ENCODE results near the gene RGS7. TPM values are rescaled to one million over a fixed set of nuclear protein-coding genes. Genes with fewer than 3 reads are reported as not detected.

Gene RGS7
- total RNA-seq, 1 donor, result 0.36 TPM

- no peak for TF ChIP-seq CTCF (IDR thresholded peaks at IDR 0.05; ENCODE audit: extremely low read depth, low read depth, low read length)
- Histone ChIP-seq H2AFZ (ENCODE audit: low read length) (no peak overlapping the region), H3K36me3 (ENCODE audit: insufficient read depth, low read length) (no peaks in the 10 kb centered on the region)
Observed at GRCh38 chr1:240925273-240925672, 431.7 kb downstream of the RGS7 start.

GRCh38 chr1:240917976-240918375 is 439.0 kb downstream of the RGS7 start:
- no peak for TF ChIP-seq CTCF (IDR thresholded peaks at IDR 0.05; ENCODE audit: extremely low read depth, low read depth, low read length)
- Histone ChIP-seq H3K27ac (ENCODE audit: low read depth, low read length) (no peak overlapping the region), H3K4me2 (ENCODE audit: insufficient read depth, low read length) (no peak overlapping the region), H3K9me3 (ENCODE audit: low read depth, low read length) (no peaks in the 10 kb centered on the region), H3K27me3 (ENCODE audit: insufficient read depth, low read length) (no peaks in the 10 kb centered on the region), H3K36me3 (ENCODE audit: insufficient read depth, low read length) (no peaks in the 10 kb centered on the region), H3K4me1 (ENCODE audit: insufficient read depth, low read length) (no peaks in the 10 kb centered on the region), H3K4me3 (ENCODE audit: insufficient read depth, low read length) (no peak overlapping the region), H4K20me1 (ENCODE audit: insufficient read depth, low read length) (no peaks in the 10 kb centered on the region), H3K79me2 (ENCODE audit: insufficient read depth, low read length) (no peaks in the 10 kb centered on the region), H2AFZ (ENCODE audit: low read length) (no peak overlapping the region)
- DNase-seq (ENCODE audit: insufficient read length, low spot score, missing footprints), result no peak

More at GRCh38 chr1:240925273-240925672, 431.7 kb downstream of the RGS7 start:
- H3K27me3 ChIP-seq (ENCODE audit: insufficient read depth, low read length), result no peaks in the 10 kb centered on the region
- no peaks in the 10 kb centered on the region for H3K9me3 ChIP-seq (ENCODE audit: low read depth, low read length)
- no peaks in the 10 kb centered on the region for H3K79me2 ChIP-seq (ENCODE audit: insufficient read depth, low read length)
- H3K27ac ChIP-seq (ENCODE audit: low read depth, low read length), result no peak overlapping the region
- no peak for DNase-seq (ENCODE audit: insufficient read length, low spot score, missing footprints)
- H3K4me1 ChIP-seq (ENCODE audit: insufficient read depth, low read length), result no peaks in the 10 kb centered on the region
- no peak overlapping the region for H3K4me3 ChIP-seq (ENCODE audit: insufficient read depth, low read length)
- H4K20me1 ChIP-seq (ENCODE audit: insufficient read depth, low read length), result no peaks in the 10 kb centered on the region
- no peak overlapping the region for H3K4me2 ChIP-seq (ENCODE audit: insufficient read depth, low read length)

DNA sequence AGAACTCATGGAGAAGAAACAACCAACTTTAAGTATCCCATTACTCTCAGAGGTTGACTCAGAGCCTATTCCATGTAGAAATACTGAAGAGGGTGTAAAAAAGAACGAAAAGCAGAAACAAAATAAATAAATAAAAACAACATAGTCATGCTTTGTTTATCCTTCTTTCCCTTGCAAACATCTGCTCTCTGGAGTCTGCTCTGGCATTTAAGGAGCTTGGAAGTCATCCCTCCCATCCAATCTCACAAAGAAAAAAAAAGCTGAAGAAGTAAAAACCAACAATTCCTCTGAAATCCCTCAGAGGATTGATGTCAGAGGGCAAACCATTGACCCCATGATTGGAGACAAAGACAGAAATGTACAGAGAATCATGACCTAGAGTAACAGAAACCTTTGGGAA is 442.5 kb downstream of the RGS7 start:
- no peak for TF ChIP-seq CTCF (IDR thresholded peaks at IDR 0.05; ENCODE audit: extremely low read depth, low read depth, low read length)
- Histone ChIP-seq H3K27ac (ENCODE audit: low read depth, low read length) (no peak overlapping the region), H3K4me2 (ENCODE audit: insufficient read depth, low read length) (no peak overlapping the region), H4K20me1 (ENCODE audit: insufficient read depth, low read length) (no peaks in the 10 kb centered on the region), H3K79me2 (ENCODE audit: insufficient read depth, low read length) (no peaks in the 10 kb centered on the region), H3K9me3 (ENCODE audit: low read depth, low read length) (no peaks in the 10 kb centered on the region), H2AFZ (ENCODE audit: low read length) (no peak overlapping the region), H3K27me3 (ENCODE audit: insufficient read depth, low read length) (no peaks in the 10 kb centered on the region), H3K4me1 (ENCODE audit: insufficient read depth, low read length) (no peaks in the 10 kb centered on the region), H3K36me3 (ENCODE audit: insufficient read depth, low read length) (no peaks in the 10 kb centered on the region), H3K4me3 (ENCODE audit: insufficient read depth, low read length) (no peak overlapping the region)
- no peak for DNase-seq (ENCODE audit: insufficient read length, low spot score, missing footprints)

DNA sequence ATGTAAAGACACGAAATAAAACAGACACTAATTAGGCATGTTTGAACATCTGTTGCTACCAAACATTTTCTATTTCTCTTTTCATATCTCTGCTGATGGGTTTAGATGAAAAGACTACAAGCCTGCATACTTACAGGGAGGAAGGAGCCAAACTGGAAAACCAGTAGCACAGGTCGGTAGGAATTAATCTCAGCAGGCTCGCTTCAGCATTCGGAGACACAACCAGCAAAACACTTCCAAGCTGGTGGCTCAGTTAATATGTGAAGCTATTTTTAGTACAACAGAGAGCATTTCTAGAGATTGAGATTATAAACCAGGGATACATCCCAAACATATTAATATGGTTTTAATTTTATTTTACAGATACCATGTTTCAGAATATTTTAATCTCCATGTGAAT is 444.2 kb downstream of the RGS7 start:
- H3K36me3 ChIP-seq (ENCODE audit: insufficient read depth, low read length), result no peaks in the 10 kb centered on the region
- no peaks in the 10 kb centered on the region for H3K4me1 ChIP-seq (ENCODE audit: insufficient read depth, low read length)
- H3K27me3 ChIP-seq (ENCODE audit: insufficient read depth, low read length), result no peaks in the 10 kb centered on the region
- no peaks in the 10 kb centered on the region for H3K79me2 ChIP-seq (ENCODE audit: insufficient read depth, low read length)
- no peak overlapping the region for H2AFZ ChIP-seq (ENCODE audit: low read length)
- no peak for TF ChIP-seq CTCF (IDR thresholded peaks at IDR 0.05; ENCODE audit: extremely low read depth, low read depth, low read length)
- no peak overlapping the region for H3K4me2 ChIP-seq (ENCODE audit: insufficient read depth, low read length)
- H4K20me1 ChIP-seq (ENCODE audit: insufficient read depth, low read length), result no peaks in the 10 kb centered on the region
- H3K9me3 ChIP-seq (ENCODE audit: low read depth, low read length), result no peaks in the 10 kb centered on the region
- DNase-seq (ENCODE audit: insufficient read length, low spot score, missing footprints), result no peak
- no peak overlapping the region for H3K27ac ChIP-seq (ENCODE audit: low read depth, low read length)
- H3K4me3 ChIP-seq (ENCODE audit: insufficient read depth, low read length), result no peak overlapping the region

All from osteoblast (primary cell).